GM12891 (cell line): ENCODE data around the gene PRMT3.

Experiments
- POLR2A ChIP-seq: IDR thresholded peaks from 2 replicates; pipeline ENCODE4 v1.6.1; 2011; ENCODE audit warnings: low read depth, low read length, control low read depth
- POLR2AphosphoS5 ChIP-seq: IDR thresholded peaks from 2 replicates; pipeline ENCODE4 v1.6.1; 2011; ENCODE audit warnings: low read depth, low read length, control low read depth
- POU2F2 ChIP-seq: IDR thresholded peaks from 2 replicates; pipeline ENCODE4 v1.6.1; 2011; ENCODE audit warnings: low read depth, mild to moderate bottlenecking, control low read depth, low read length, moderate library complexity
- SPI1 ChIP-seq: IDR thresholded peaks from 2 replicates; pipeline ENCODE4 v1.6.1; 2011; ENCODE audit warnings: low read depth, low read length, control low read depth
- TAF1 ChIP-seq: IDR thresholded peaks from 2 replicates; pipeline ENCODE4 v1.6.1; 2011; ENCODE audit warnings: low read depth, low read length, control low read depth

DNA sequence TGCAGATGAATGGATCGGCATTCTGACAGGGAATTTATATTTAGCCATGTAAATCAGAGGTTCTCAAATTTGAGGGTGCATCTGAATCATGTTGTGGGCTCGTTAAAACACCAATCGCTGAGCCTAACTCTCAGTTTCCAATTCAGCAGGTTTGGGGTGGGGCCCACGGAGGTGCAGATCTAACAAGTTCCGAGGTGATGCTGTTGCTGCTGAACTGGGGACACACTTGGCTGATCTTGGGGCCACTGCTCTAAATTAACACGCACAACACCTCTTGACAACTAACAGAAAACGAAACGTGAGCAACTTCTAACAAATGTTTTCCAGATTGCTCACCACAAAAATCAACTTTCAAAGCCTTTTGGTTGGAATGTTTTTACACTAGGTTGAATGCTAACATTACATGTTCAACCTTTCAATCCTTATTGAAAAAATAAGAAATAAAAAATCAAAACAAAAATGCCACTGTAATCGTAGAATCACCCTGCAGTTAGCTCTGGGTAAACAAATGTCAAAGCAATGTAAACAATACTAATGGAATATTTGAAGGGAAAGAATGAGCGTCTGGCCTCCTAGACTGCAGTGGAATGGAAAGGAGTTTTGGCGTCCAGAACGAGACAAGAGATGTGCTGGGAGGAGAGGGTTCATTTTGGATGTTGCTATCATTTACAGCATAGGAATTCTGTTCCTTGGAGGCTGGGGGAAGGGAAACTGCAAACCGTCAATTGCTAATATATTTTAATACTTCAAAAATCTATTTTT lies 143.6 kb downstream of the PRMT3 start:
- TF ChIP-seq POLR2A = no peak
- no peak for TF ChIP-seq TAF1
- TF ChIP-seq SPI1 = no peak
- TF ChIP-seq POLR2AphosphoS5 = no peak
- no peak for TF ChIP-seq POU2F2
